ENCODE data around the gene KANSL1.
"Not testable (repeated sequence)": the region's sequence is repeated elsewhere in the genome, so short reads cannot be mapped to it uniquely, and the experiment has no call there.

Gene KANSL1

DNA sequence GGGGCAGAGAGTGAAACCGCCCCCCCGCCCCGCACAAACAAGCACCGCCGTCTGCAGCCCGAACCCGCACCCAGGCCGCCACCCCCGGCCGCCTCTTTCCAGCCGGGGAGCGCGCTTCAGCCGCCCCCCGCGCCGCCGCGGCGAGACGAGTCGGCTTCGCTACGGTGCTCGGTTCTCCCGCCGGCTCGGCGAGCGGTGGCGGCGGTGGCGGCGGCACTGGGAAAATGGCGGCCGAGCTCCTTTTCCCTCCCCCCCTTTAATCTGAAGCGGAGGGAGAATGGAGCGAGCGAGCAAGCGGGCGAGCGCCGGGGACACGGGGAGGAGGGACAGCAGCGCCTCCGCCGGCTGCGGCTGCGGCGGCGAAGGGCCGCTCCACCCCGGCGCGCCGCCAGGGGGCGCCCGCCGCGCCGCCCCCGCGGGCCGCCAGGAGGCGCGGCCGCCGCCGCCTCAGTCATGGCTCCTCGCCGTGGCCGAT, at the start of gene KANSL1:
TSS of gene KANSL1 (minus strand) at position 279 of the 475 bp plus-strand sequence. CDS start 21,286 bp downstream, outside the sequence.
- peak; percentile 62 to 71 for DNase-seq (ENCODE audit: low read depth in 2 of 2, low spot score in 1 of 2)

DNA sequence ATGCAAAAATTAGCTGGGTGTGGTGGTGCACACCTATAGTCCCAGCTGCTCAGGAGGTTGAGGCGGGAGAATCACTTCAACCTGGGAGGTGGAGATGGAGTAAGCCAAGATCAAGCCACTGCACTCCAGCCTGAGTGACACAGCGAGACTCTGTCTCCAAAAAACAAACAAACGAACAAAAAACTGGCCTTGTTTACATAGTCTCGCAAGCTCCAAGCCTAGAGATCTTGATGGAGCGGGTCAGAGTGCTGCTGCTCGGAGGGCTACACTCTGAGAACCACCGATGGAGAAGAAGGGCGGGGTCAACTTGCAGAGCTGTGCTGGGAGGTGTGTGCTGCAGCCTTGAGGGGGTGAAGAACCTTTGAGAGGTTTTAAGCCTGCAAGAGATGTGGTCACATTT, 38.1 kb upstream of the KANSL1 start:
- DNase-seq (ENCODE audit: low read depth in 2 of 2, low spot score in 1 of 2): not testable (repeated sequence)

DNA sequence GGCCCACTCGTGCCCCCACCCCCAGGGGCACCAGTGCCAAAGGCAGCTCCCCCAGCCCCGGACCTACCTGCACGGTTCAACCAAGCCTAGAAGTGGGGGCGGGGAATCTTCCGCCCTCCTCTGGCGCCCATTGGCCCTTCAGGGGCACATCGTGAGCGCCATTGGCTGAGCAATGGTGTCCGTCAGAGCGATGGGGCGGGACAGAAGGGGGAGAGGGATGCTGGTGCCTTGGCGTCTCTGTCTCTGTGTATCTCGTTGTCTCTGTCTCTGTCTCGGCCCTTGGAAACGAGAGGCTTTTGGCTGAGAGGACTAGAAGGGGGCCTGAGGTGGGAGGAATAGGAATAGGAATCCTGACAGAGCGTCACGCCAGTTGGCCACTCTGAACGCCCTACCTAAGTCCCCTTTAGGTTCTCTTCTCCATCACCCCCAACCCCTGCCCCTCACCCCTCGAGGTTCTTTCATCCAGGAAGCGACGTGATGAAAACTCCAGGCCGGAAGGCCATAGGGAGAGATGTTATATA, 32.1 kb upstream of the KANSL1 start:
- DNase-seq (ENCODE audit: low read depth in 2 of 2, low spot score in 1 of 2): peak; percentile 76 to 88

- DNase-seq (ENCODE audit: low read depth in 2 of 2, low spot score in 1 of 2): not testable (repeated sequence)
Observed at GRCh38 chr17:46224864-46225263, 31.6 kb upstream of the KANSL1 start.

DNA sequence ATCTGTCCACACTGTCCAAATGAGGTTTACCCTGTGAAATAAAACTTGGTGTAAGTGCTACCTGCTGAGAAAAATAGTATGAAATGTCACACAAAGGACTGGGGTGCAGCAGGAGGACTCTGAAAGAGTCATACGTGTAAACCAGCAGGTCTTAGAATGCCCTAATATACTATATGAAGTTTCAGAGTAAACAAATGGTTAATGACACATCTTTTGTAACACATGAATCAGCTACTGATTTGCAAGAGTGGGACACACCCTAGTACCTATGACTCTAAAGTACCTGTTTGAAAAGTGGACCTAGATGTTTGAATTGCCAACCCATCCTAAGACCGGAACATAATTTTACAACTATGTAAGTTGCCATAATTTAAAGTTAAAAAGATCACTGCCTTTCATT, 29.8 kb upstream of the KANSL1 start:
- DNase-seq (ENCODE audit: low read depth in 2 of 2, low spot score in 1 of 2): not testable (repeated sequence)

DNA sequence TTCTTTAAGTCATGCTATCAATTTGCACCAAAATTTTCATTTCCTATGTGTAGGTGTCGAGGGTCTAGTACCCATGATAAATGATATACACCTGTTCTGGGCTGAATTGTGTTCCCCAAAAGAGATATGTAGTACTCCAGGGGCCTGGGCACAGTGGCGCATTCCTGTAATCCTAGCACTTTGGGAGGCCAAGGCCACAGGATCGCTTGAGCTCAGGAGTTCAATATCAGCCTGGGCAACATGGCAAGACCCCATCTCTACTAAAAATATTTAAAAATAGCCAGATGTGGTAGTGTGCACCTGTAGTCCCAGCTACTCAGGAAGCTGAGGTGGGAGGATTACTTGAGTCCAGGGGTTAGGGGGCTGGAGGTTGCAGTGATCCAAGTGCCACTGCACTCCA, 23.5 kb upstream of the KANSL1 start:
- DNase-seq (ENCODE audit: low read depth in 2 of 2, low spot score in 1 of 2): no peak

DNA sequence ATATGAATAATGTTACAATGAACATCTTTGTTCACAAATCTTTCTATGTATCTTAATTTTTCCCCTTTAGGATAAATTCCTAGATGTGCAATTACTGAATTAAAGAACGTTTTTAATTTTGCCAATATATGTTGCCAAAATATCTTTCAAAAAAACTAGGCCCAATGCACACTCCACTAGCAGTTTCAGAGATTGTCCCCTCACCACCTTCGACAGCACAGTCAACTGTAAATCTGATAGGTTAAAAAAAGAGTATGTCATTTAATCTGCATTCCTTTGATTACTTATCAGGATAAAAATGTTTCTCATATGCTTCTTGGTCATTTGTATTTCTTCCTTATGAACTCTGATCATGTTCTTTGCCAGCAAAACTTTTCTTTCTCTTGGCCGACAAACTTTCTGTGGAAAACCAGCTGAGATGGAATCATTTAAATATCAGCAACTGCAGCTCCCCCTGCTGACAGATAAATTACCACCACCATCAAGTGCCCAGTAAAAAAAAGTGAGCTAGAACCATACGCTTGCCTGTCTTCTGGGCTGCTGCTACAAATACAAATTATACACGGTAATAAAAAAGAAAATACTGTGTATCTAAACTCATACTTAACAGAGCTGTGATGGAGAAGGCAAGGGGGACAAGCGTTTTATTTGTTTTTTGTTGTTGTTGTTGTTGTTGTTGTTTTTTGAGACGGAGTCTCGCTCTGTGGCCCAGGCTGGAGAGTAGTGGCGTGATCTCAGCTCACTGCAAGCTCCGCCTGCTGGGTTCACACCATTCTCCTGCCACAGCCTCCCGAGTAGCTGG, 19.6 kb upstream of the KANSL1 start:
- peak; percentile 32 to 39 for DNase-seq (ENCODE audit: low read depth in 2 of 2, low spot score in 1 of 2)

GRCh38 chr17:46208997-46209396, 15.8 kb upstream of the KANSL1 start:
- no peak for DNase-seq (ENCODE audit: low read depth in 2 of 2, low spot score in 1 of 2)

GRCh38 chr17:46205975-46206374, 12.7 kb upstream of the KANSL1 start:
- DNase-seq (ENCODE audit: low read depth in 2 of 2, low spot score in 1 of 2): no peak

- no peak for DNase-seq (ENCODE audit: low read depth in 2 of 2, low spot score in 1 of 2)
Observed at GRCh38 chr17:46202424-46202823, 9.2 kb upstream of the KANSL1 start.

DNA sequence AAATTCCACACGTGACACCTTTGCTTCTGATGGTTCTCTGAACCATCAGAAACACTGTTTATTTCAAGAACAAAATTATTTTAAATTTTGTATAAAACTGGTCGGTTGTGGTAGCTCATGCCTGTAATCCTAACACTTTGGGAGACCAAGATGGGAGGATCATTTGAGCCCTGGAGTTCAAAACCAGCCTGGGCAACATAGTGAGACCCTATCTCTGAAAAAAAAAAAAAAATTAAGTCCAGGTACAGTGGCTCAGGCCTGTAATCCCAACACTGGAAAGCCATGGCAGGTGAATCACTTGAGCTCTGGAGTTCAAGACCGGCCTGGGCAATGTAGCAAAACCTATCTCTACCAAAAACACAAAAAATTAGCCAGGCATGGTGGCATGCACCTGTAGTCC, 8.3 kb upstream of the KANSL1 start:
- DNase-seq (ENCODE audit: low read depth in 2 of 2, low spot score in 1 of 2): no peak

- DNase-seq (ENCODE audit: low read depth in 2 of 2, low spot score in 1 of 2): no peak
Observed at GRCh38 chr17:46200197-46200596, 7.0 kb upstream of the KANSL1 start.

DNA sequence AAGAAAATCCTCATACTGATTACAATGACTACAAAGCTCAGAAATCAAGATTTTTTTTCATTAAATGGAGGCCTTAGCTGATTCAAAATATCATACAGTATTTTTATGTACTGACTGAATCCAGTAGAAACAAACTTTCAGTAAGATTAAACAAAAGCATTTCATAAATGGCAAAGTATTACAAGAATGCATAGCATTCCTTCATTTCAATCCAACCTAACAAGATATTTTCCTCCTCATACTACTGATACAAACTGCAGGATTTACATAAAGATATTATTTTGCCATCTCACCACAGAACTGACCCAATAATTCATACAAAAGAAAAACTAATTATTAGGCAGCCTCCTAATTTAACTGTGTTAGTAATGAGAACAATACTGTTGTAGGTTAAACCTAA, 6.2 kb upstream of the KANSL1 start:
- no peak for DNase-seq (ENCODE audit: low read depth in 2 of 2, low spot score in 1 of 2)

- DNase-seq (ENCODE audit: low read depth in 2 of 2, low spot score in 1 of 2): no peak
Observed at GRCh38 chr17:46198233-46198632, 5.0 kb upstream of the KANSL1 start.

DNA sequence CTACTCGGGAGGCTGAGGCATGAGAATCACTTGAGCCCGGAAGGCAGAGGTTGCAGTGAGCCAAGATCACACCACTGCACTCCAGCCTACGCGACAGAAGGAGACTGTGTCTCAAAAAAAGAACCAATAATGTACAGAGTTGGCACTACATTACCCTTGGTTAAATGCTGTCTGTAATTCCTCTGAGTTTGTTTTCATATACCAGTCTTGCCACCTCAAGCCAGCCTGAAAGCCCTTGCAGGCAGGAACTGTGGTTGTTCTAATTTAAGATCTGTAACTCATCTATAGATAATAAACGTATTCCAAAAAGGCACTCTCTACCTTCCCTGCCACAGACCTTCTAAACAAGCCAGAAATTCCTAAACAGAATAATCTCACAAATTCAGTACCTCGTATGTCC, 4.3 kb upstream of the KANSL1 start:
- no peak for DNase-seq (ENCODE audit: low read depth in 2 of 2, low spot score in 1 of 2)

DNA sequence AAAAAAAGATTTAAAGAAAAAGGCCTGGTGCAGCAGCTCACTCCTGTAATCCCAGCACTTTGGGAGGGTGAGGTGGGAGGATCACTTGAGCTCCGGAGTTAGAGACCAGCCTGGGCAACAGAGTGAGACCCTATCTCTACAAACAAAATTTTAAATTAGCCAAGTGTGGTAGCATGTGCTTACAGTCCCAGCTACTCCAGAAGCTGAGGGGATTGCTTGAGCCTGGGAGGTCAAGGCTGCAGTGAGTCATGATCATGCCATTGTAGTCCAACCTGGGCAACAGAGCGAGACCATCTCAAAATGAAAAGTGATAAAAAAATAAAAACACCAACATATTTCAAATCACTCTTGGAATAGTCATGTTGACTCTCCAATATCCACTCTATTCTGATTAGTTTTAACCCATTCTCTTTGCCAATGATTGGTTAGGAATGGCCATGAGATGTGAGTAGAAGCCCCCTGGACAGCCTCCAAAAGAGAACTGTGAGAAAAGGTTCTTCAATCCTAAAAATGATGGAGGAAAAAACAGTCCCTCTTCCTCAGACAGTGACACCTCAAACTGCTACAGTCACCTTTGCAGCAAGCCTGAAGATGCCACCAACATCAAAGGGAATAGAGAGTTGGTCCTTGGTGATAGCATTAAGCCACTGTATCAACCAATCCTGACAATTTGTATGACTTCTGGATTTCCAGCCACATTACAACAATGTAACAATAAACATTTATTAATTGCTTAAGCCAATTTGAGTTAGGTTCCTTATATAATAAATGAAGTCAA, 2.9 kb upstream of the KANSL1 start:
- DNase-seq (ENCODE audit: low read depth in 2 of 2, low spot score in 1 of 2): no peak

DNA sequence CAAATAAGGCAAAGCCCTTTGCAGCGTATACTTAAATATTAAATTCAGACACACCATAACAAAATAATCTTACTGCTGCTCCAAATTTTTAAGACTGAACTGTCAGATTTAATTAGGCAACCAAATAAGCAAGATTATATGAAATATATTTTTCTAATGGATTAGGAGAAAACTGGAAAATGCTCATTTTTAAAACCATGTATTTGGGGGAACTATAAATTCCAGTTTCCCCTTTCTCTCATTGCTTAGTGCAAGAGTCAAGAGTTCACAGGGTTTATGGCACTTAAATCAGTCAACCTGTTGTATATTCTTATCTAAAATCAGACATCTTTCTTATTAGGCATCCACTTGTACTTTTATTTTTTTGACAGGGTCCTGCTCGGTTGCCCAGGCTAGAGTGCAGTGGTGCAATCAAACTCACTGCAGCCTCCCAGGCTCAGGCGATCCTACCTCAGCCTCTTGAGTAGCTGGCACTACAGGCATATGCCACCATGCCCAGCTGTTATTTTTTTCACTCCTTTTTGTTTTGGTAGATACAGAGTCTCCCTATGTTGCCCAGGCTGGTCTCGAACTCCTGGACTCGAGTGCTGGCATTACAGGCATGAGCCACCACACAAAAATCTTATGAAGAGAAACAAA, 2.1 kb upstream of the KANSL1 start:
- no peak for DNase-seq (ENCODE audit: low read depth in 2 of 2, low spot score in 1 of 2)

- DNase-seq (ENCODE audit: low read depth in 2 of 2, low spot score in 1 of 2): no peak
Observed at GRCh38 chr17:46194393-46195216, 1.4 kb upstream of the KANSL1 start.

DNA sequence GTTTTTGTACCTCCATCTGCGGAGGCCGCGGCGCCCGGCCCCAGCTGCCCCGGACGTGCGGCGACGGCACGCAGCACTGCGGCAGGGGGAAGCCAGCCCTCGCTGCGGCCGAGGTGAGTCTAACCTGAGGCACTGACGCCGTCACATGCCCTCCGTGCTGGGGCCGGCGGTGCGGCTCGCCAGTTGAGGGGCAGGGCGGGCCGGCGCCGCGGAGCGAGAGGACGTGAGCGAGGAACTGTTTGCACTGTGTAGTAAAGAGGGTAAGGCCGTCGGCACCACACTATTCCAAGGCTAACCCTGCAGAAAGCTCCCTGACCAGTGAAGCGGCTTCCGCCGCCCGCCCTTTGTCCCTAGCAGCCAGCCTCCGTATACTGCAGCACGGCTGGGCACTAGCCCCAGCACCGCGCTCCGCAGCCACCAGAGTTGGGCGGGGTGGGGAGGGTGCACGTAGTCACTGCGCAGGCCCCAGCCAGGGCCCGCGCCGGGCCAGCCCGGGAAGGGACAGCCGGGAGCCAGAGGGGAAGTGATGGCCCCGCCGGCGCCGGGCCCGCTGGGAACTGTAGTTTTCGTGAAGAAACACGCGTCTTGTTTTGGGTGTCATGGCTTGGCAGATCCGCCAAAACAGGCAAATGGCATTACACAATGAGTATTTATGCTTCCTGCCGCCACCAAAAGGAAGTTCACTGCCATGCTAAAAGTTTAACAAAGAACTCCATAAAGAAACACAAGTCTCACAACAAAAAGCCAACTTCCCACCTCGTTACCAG, 580 bp upstream of the KANSL1 start:
- peak; percentile 80 to 84 for DNase-seq (ENCODE audit: low read depth in 2 of 2, low spot score in 1 of 2)

Data from stimulated activated CD8-positive, alpha-beta memory T cell treated with anti-CD3 and anti-CD28 coated beads, Interleukin-4, amount 100 ng/mL, for 4 hours (primary cell).